ENCODE measurements around the gene HDAC4.

Gene HDAC4

GRCh38 chr2:239343946-239344856 lies 56.6 kb downstream of the HDAC4 start:
- no peak for DNase-seq

- no peak for DNase-seq
Observed at GRCh38 chr2:239343460-239343859, 57.4 kb downstream of the HDAC4 start.

- no peak for DNase-seq
Observed at GRCh38 chr2:239341840-239342239, 59.0 kb downstream of the HDAC4 start.

GRCh38 chr2:239341146-239341732 lies 59.6 kb downstream of the HDAC4 start:
- DNase-seq: no peak

- DNase-seq: peak; percentile 64
Observed at GRCh38 chr2:239339726-239340601, 60.9 kb downstream of the HDAC4 start.

- DNase-seq: no peak
Observed at GRCh38 chr2:239339241-239339640, 61.6 kb downstream of the HDAC4 start.

- DNase-seq: no peak
Observed at GRCh38 chr2:239337877-239338484, 62.8 kb downstream of the HDAC4 start.

GRCh38 chr2:239337122-239337876 lies 63.5 kb downstream of the HDAC4 start:
- no peak for DNase-seq

- DNase-seq: peak; percentile 16
Observed at GRCh38 chr2:239331560-239331959, 69.3 kb downstream of the HDAC4 start.

- peak; percentile 8 for DNase-seq
Observed at GRCh38 chr2:239330836-239331235, 70.0 kb downstream of the HDAC4 start.

- peak; percentile 17 for DNase-seq
Observed at GRCh38 chr2:239329972-239330572, 70.7 kb downstream of the HDAC4 start.

- peak; percentile 18 for DNase-seq
Observed at GRCh38 chr2:239329284-239329971, 71.4 kb downstream of the HDAC4 start.

GRCh38 chr2:239328351-239329191 lies 72.2 kb downstream of the HDAC4 start:
- peak; percentile 21 for DNase-seq

- peak; percentile 30 for DNase-seq
Observed at GRCh38 chr2:239327536-239328350, 73.1 kb downstream of the HDAC4 start.

- DNase-seq: peak; percentile 78
Observed at GRCh38 chr2:239326831-239327535, 73.8 kb downstream of the HDAC4 start.

GRCh38 chr2:239324456-239324855 lies 76.4 kb downstream of the HDAC4 start:
- peak; percentile 18 for DNase-seq

GRCh38 chr2:239323447-239323846 lies 77.4 kb downstream of the HDAC4 start:
- DNase-seq: peak; percentile 22

- DNase-seq: peak; percentile 48
Observed at GRCh38 chr2:239322416-239323086, 78.3 kb downstream of the HDAC4 start.

All from stimulated activated CD8-positive, alpha-beta memory T cell treated with anti-CD3 and anti-CD28 coated beads, Interleukin-4, amount 100 ng/mL, for 48 hours (primary cell).